Keratinocyte (primary cell): ENCODE results near the gene ATP6V0D1.

Experiments
- CTCF ChIP-seq, 3 experiments: IDR thresholded peaks in 1 of 3; conservative IDR thresholded peaks in 1 of 3; optimal IDR thresholded peaks in 1 of 3; 2 replicates in 2 of 3; 3 replicates in 1 of 3; pipeline versions ENCODE3 to v1.5.1; 2011; ENCODE audit warnings: low read length in 3 of 3, mild to moderate bottlenecking in 3 of 3, moderate library complexity in 2 of 3, control low read depth in 1 of 3, inconsistent platforms in 1 of 3; ENCODE audit not compliant: insufficient read depth in 2 of 3; ENCODE audit errors: extremely low read depth in 1 of 3
- EZH2 ChIP-seq: IDR thresholded peaks from one replicate; pipeline ENCODE4 v1.6.1; 2012; ENCODE audit warnings: inconsistent platforms, mild to moderate bottlenecking, low read length, moderate library complexity

GRCh38 chr16:67463059-67463458, 17.9 kb downstream of the ATP6V0D1 start:
- TF ChIP-seq CTCF (optimal IDR thresholded peaks at IDR 0.05 in 1 of 3, IDR thresholded peaks at IDR 0.05 in 1 of 3, conservative IDR thresholded peaks at IDR 0.05 in 1 of 3; ENCODE audit: extremely low read depth in 1 of 3, insufficient read depth in 2 of 3, low read length in 3 of 3) = no peak
- no peak for TF ChIP-seq EZH2
